Stimulated activated CD4-positive, alpha-beta T cell treated with anti-CD3 and anti-CD28 coated beads, Interleukin-15, amount 100 ng/mL, for 1 hour (primary cell): ENCODE measurements around the gene CREBL2.
"Not testable (repeated sequence)": the region's sequence is repeated elsewhere in the genome, so short reads cannot be mapped to it uniquely, and the experiment has no call there.

Experiments used
- DNase-seq, 2 donors: peaks; one replicate each; pipeline ENCODE4 v3.0.0-alpha.2; 2020; ENCODE audit warnings: low read depth in 1 of 2, low spot score in 1 of 2

Gene CREBL2, protein sequence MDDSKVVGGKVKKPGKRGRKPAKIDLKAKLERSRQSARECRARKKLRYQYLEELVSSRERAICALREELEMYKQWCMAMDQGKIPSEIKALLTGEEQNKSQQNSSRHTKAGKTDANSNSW

DNA sequence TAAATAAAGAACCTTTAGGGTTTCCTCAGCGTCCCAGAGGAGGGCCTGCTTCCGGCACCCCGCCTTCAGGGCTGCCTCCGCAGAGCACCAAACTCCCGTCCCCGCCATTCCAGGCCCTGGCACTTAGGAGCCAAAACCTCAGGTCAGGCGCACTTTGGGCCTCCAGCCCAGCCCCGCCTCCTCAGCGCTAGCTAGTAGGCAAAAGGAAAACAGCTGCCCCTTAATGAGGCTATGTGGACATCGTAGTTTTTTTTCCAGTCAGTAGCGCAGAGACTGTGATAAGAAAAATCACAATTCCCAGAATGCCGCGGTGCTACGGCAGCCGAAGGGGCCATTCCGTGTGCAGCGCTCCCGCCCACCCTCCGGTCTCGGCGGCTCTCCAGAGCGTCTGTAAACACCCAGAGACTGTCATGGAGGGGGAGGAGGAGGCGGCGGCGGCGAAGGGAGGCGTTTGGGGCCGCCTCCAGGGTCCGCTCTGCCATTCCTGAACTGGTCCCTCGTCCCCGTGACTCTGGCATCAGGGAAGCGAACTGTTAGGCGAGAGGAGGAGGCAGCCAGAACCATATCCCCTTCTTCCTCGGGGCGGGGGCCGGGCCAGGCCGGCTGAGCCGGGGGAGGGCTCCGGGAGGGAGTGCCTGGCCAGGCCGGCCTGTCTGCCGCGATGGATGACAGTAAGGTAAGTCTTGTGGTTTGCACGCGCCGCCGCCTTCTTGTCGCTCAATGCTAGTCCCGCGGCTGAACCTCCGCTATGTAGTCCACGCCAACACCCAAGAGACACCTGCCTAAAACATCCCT is at the start of gene CREBL2:
TSS of gene CREBL2 (plus strand) at position 365 of the 795 bp plus-strand sequence. CDS start at position 662, 297 bp downstream.
- peak; percentile 67 to 73 for DNase-seq

DNA sequence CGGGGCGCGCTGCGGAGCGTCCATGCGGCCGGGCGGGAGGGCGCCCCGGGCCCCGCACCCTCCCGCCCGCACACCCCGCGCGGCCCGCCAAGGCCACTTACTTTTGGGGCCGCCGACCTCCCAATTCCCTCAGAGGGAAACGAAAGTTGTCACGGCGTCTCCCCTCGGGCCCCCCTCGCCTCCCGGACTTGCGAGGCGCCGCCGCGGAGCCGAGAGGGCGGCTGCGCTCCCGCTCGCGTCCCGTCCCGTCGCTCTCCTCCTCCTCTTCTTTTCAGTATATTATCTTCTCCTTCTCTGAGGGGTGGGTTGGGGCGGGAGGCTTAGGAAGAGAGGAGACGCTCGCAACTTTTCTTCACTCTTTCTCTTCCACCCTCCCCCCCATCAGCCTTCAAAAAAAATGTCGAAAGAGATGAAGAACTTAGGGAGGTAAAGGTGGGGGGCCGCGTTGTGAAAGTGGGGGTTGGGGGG is 49.6 kb upstream of the CREBL2 start:
- DNase-seq, result peak; percentile 7 to 12

DNA sequence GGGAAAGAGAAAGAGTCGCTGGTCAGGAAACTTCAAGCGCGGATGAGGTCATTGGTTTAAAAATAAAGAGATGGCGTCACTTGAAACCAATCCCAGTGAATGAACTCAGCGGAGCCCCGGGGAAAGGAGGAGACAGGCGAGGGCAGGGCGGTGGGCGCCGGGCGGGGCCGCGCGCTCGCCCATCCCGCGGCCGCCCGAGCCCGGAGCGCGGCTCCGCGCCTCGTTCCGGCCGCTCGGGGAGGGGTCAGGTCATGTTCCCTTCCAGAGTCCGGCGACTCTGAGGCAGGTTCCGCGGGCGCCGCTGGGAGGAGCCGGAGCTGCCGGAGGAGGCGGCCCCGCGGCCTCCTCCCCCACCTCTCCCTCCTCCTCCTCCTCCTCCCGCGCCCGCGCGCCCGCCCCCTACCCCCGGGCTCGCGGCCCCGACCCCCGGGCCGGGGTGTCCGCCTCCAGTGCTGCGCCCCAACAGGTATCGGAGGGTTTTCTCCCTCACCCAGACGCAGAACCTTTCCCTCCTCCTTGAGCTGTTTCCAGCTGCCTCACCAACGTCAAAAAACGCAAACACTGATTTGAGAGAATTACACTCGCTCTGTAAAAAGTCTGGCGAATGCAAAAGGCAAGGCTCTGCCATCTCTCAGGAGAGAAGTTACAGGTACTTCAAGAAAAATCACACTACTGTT is 49.0 kb upstream of the CREBL2 start, which contains the start of gene DUSP16:
TSS of gene DUSP16 (minus strand) at position 279 of the 677 bp plus-strand sequence. CDS start 41,765 bp downstream, outside the sequence.
- DNase-seq, result peak; percentile 40 to 51

DNA sequence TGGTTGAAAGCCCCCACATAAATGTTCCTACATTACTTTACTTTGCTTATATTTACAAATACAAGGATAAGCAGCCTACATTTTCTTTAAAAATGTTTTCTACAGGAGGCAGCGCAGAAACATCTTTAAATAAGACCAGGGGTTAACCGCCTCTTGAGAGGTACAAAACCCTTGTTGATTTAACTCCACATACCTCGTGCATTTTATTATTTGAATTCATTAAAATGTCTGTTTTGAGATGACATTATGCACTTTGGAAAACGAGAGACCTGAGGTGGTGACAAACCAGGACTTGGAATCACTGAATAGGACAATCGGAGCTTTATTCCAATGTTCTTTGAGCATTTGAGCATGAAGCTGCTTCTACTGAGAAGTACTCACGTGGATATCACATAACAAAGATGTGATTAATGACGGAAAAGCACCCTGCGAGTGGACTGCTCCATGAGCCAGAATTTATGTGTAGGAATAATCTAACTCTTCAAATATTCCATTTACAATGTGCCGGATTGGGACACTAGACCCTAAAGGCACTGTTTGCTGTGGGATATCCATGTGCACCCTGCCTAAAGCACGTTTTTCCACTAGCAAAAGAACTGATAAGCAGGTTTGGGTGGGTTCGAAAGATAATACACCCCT is 48.3 kb upstream of the CREBL2 start:
- DNase-seq, result no peak

DNA sequence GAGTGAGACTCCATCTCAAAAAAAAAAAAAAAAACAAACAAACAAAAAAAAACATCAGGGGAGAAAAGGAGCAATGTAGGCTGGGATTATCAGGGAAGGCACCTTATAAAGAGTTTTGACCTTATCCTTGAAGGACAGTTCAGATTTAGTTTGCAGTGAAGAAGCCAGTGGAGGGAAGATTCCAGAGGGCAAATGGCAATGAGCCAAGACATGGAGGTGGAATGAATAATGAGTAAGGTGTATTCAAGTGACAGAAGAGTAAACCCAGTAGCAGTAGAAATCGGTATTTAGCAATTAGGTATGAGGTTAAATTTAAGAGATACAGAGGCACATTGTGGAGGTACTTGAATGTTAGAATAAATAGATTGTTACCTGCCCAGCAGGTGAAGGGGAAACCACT is 46.8 kb upstream of the CREBL2 start:
- no peak for DNase-seq

DNA sequence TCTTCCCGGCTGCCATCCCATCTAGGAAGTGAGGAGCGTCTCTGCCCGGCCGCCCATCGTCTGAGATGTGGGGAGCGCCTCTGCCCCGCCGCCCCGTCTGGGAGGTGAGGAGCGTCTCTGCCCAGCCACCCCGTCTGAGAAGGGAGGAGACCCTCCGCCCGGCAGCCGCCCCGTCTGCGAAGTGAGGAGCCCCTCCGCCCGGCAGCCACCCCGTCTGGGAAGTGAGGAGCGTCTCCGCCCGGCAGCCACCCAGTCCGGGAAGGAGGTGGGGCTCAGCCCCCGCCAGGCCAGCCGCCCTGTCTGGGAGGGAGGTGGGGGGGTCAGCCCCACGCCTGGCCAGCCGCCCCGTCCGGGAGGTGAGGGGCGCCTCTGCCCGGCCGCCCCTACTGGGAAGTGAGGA is 45.7 kb upstream of the CREBL2 start:
- DNase-seq, result not testable (repeated sequence)

DNA sequence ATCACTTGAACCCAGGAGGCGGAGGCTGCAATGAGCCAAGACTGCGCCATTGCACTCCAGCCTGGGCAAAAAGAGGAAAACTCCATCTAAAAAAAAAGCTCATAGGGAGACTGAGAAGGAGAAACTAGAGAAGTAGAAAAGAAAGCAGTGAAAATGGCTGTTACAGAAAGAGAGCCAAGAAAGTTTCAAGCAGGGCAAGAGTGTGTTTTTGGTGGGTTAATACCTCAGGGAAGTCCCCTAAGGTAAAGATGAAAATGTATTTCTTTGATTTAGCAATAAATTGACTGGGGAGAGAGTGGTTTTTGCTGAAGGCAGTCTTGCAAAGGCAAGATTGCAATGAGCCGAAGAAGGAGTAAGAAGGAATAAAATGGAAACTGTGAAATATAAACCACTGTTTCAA is 39.0 kb upstream of the CREBL2 start:
- no peak for DNase-seq

DNA sequence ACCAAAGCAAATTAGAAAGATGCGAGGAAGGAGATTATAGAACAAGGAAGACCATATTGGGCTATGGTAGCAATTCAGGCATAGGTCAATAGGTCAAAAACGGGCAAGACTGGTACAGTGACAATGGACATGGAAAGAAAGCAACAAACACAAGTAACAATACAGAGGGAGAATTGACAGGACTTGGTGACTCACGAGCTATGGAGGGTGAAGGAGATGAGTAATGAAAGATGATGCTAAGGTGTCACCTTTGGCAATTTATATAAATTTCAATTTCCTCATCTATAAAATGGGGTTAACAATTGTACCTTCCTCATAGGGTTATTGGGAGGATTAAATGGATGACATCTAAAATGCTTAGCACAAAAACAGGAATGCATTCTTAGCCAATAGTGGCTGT is 33.9 kb upstream of the CREBL2 start:
- DNase-seq, result no peak

DNA sequence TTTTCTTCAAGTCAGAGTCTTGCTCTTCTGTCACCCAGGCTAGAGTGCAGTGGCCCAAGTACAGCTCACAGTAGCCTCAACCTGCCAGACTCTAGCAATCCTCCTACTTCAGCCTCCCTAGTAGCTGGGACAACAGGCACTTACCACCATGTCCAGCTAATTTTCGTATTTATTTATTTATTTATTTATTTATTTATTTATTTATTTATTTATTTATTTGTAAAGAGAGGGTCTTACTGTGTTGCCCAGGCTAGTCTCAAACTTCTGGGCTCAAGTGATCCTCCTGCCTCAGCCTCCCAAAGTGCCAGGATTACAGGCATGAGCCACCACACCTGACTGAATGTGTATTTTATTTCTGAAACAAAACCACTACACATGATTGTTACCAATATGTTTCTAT is 31.0 kb upstream of the CREBL2 start:
- not testable (repeated sequence) for DNase-seq

DNA sequence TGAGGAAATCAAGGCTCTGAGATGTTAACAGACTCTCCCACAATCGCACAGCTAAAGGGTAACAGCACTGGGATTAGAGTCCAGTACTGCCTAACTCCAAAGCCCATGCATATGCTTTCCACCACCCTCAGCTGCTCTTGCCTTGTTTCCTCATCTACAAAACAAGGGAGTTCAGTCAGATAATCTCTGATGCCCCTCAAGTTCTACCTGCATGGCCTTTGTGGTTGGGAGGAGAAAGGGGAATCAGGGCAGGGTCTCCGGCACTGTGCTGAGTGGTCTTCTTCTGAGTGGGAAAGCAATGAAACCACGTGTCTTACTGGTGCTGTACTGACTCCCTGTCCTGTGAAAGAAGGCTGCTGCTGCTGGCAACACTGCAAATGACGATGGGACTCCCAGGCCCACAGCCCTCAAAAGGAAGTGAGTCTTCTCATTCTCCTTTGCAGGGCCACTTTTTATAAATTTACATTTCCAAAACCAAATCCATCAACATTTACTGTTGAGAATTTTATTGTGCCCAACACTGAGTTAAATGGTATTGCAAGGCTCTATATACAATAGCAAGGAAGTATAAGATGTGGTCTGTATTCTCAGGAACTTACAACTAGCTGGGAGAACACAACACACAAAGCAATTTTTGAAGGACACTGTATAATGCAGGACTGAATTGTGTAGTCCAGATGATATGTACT is 29.3 kb upstream of the CREBL2 start:
- DNase-seq, result no peak

DNA sequence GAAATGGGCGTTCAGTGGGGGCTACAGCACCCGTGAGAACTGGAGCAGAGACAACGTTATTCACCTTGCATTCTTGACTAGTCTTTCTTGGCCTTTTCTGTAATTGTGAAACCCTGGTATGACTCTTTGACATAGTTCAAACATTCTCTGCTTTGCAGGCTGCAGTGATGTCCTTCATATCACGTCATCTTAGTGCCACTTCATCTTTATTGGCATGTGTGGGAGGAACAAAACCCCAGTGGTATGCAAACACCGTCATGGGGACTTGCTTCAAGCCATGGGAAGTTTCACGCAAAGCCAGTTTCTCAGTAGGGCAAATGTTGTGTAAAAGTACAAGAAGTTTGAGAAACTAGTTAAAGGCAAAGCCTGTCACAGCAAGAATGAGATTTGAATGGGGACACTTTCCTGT is 28.8 kb upstream of the CREBL2 start:
- DNase-seq, result no peak

DNA sequence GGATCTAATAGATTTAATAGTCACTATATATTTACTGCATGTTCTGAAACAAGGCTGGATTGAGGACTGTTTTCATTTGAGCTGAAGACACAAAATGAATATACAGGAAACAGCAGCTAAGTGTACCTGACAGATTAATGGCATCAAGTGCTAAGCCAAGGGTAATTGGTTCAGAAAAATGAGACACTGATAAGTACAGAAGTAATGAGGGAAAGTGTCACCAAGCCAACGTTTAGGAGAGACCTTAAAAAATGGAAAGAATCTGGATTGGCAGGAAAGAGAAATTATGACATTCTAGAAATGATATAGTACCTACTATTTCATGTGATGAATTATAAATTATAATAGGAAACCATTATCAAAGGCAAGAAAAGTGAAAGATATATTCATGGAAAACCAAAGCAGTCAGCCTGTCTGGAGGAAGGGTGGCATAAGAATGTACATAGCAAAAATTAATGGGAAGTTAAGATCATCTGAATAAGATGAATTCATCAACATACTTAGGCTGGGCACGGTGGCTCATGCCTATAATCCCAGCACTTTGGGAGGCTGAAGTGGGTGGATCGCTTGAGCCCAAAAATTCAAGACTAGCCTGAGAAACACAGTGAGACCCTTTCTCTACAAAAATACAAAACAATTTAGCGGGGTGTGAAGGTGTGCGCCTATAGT is 28.0 kb upstream of the CREBL2 start:
- no peak for DNase-seq

DNA sequence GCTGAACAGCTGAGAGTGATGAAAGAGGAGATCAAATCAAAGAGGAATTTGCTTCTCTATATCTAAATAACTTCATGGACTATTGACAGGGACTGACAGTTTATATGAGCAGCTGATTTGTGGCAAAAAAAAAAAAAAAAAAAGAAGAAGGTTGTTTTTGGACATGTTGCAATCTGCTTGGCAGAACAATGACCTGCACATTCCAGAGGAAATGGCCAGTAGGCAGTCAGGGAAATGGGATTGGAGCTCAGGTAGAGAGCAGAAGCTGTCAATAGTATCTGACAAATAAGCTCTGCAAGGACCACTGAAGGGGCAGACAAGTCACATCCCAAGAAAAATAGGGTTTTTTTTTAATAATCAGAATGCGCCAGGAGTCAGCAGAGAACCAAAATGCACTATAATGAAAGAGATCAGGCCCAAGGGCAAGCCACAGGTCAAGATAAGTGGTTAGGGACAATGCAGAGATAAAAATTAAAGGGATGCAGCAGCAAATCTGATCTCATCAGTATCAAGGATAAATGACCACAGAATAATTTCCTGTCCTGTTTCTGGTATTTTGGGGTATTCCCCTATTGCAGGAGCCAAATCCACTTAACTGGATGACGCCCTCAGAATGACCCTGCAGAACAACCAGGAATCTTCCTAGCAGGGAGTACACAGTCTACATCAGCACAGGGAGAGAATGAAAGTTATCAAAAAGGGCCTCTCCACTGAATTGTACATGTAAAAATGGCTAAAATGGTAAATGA is 26.4 kb upstream of the CREBL2 start:
- no peak for DNase-seq

DNA sequence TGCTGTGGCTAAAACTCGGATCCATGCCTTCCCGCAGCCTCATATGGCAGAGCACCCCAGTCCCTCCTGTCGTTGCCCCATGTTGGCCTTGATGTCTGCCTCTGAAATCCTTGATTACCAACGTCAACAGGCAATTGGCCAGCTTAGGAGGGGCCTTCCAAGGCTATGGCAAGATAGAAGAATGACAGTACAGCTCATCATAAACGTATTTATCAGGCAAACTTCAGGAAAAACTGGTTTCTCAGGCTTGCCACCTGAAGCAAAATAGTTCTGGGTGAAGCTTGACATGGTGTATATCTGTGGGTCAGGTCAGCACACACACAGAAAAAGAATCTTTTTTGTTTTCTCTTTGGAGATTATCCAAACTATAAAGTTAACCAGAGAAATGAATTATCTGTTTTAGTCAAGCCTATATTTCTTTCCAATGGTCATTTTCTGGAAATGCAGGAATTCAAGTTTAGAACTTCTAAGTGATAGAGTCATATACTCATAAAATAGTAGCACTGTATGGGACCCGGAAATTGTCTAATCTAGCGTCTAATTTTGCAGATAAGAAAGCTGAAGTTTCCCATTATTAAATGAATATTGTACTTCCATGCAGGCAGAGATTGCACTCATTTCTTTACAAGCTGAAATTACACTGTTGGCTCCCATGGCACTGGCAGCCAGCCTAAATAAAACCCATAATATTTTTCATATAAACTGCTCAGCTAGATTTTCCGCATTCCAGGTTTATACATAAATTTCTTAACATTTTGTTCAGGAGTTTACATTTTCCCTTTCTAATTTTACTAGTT is 24.6 kb upstream of the CREBL2 start:
- DNase-seq, result no peak

DNA sequence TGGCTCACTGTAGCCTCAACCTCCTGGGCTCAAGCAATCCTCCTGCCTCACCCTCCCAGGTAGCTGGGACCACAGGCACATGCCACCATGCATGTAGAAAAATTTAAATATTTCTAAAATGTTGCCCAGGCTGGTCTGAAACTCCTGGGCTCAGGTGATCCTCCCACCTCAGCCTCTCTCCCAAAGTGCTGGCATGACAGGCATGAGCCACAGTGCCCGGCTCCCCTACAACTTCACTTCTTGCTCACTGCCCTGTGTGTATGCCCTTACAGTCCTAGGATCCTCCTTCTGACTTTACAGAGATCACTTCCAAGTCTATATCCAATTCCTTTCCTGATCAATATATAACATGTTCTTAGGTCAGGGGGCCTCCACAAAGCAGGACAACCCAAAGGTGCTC is 23.8 kb upstream of the CREBL2 start:
- no peak for DNase-seq

DNA sequence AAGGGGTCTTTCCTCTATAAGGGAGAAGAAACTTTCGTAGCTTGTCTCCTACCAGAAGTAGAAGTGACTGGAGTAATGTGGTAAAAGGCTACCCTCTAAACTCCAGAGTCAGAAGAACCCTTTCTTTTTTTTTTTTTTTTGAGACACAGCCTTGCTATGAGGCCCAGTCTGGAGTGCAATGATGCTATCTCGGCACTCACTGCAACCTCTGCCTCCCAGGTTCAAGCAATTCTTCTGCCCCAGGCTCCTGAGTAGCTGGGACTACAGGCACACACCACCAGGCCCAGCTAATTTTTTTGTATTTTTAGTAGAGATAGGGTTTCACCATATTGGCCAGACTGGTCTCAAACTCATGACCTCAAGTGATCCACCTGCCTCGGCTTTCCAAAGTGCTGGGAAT is 23.2 kb upstream of the CREBL2 start:
- DNase-seq, result not testable (repeated sequence)

DNA sequence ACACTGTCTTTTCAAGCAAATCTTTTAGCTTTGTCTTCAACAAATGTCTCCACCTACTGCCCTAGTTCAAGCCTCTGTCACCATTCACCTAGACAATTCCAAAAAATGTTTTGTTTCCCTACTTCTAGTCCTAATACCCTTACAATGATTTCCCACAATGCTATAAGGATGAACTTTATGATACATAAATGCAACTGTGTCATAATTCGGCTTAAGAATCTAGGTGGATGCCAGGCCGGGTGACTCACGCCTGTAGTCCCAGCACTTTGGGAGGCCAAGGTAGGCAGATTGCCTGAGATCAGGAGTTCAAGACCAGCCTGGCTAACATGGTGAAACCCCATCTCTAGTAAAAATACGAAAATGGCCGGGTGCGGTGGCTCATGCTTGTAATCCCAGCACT is 20.7 kb upstream of the CREBL2 start:
- no peak for DNase-seq

DNA sequence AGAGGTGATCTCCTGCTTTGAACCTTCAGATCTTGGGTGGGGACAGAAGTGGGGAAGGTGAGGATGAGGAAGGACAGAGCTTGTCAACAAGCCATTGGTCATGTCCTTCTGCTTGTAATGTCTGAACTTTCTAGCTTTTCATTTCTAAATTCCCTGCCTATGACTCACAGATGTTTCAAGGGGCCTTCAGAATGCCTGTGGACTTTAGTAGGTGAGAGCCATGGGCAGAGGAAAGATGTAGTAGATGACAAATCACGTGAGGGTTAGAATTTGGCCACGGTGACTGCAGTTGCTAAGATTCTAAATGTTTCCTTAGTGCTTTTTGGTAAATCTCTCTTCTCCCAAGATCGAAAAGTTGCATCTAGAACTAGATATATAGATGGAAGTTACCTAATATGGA is 18.7 kb upstream of the CREBL2 start:
- no peak for DNase-seq

DNA sequence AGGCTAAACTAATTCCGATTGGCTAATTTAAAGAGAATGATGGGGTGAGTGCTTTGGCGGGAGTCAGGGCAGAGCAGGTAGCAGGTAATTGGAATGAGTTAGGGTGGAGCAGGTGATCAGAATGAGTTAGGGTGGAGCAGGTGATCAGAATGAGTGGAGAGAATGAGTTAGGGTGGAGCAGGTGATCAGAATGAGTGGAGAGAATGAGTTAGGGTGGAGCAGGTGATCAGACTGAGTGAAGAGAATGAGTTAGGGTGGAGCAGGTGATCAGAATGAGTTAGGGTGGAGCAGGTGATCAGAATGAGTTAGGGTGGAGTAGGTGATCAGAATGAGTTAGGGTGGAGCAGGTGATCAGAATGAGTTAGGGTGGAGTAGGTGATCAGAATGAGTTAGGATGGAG is 15.7 kb upstream of the CREBL2 start:
- not testable (repeated sequence) for DNase-seq
